Vagina (tissue), 2 donors: ENCODE results near the gene ENTHD1.

Source experiments
- CTCF ChIP-seq, 3 experiments: fragments of 450-650 bp in 2 of 3; fragments of 200-600 bp in 1 of 3; sonication (generic) in 1 of 3; IDR thresholded peaks; one replicate each; pipeline ENCODE4 v1.5.1; 2017 to 2019; ENCODE audit warnings: antibody characterized with exemption in 3 of 3, mild to moderate bottlenecking in 2 of 3, moderate library complexity in 2 of 3
- POLR2A ChIP-seq, 2 donors: fragments of 450-650 bp; IDR thresholded peaks; one replicate each; pipeline ENCODE4 v1.6.1; 2017; ENCODE audit warnings: antibody characterized with exemption in 2 of 2, mild to moderate bottlenecking in 2 of 2, moderate library complexity in 2 of 2

DNA sequence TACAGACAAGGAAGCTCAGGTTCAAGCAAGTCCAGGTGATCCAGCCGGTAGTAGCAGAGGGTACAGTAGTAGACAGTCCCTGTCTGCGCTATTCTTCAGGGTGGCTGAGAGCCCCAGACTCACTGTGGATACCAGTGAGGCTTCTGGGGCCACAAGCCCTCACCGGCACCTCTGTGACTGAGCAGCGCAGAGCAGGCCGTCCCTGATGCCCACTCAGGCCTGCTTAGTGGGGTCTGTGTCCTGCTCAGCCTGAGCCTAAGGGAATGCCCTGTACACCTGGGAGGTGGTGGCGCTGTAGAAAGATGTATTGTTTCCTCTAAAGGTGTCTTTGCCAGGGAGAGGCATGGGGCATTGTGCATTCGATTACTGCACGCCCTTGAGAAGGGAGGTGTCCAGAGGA is 179.2 kb downstream of the ENTHD1 start:
- TF ChIP-seq CTCF (IDR thresholded peaks at IDR 0.05) (no peak), POLR2A (IDR thresholded peaks at IDR 0.05) (no peak)
